Measurements from ENCODE around the gene SDSL.

DNA sequence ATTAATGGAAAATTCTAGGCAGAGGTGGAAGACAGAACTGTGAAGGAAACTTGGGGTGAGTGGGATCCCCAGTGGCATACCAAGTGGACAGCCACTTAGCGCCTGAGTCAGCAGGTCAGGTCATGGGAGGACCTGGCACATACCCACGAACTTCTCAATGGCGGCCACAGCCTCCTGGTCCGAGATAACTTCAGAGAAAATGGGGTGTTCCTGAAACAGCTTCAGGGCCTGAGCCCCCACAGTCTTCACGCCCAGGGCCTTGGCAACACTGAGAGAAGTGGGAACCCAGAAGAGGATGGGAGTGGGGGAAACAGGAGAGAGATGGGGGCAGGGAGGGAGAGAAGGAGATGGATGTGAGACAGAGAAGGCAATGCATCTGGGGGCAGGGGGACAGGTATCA is 28.4 kb upstream of the SDSL start:
- TF ChIP-seq, protein P1, sequence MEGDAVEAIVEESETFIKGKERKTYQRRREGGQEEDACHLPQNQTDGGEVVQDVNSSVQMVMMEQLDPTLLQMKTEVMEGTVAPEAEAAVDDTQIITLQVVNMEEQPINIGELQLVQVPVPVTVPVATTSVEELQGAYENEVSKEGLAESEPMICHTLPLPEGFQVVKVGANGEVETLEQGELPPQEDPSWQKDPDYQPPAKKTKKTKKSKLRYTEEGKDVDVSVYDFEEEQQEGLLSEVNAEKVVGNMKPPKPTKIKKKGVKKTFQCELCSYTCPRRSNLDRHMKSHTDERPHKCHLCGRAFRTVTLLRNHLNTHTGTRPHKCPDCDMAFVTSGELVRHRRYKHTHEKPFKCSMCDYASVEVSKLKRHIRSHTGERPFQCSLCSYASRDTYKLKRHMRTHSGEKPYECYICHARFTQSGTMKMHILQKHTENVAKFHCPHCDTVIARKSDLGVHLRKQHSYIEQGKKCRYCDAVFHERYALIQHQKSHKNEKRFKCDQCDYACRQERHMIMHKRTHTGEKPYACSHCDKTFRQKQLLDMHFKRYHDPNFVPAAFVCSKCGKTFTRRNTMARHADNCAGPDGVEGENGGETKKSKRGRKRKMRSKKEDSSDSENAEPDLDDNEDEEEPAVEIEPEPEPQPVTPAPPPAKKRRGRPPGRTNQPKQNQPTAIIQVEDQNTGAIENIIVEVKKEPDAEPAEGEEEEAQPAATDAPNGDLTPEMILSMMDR (IDR thresholded peaks at IDR 0.05) = no peak
- no peak for TF ChIP-seq POLR2A (IDR thresholded peaks at IDR 0.05)

Data from Peyer's patch (tissue), 4 donors.